Prostate gland (tissue), 2 donors: ENCODE measurements around the gene TSPAN31.

Experiments used
- CTCF ChIP-seq, 4 experiments: fragments of 200-600 bp in 2 of 4; fragments of 450-650 bp in 2 of 4; sonication (generic) in 2 of 4; IDR thresholded peaks; 1 replicate in 3 of 4; 2 replicates in 1 of 4; pipeline ENCODE4 v1.5.1; 2016 to 2019; ENCODE audit warnings: antibody characterized with exemption in 4 of 4, mild to moderate bottlenecking in 2 of 4, moderate library complexity in 2 of 4
- POLR2A ChIP-seq: fragments of 450-650 bp; IDR thresholded peaks from one replicate; pipeline ENCODE4 v1.6.1; 2016; ENCODE audit warnings: antibody characterized with exemption, mild to moderate bottlenecking
- POLR2AphosphoS5 ChIP-seq: sonication (generic); formaldehyde crosslinking; IDR thresholded peaks from one replicate; pipeline ENCODE4 v1.6.1; 2017; ENCODE audit warnings: antibody characterized with exemption

- no peak for TF ChIP-seq POLR2A
- no peak for TF ChIP-seq CTCF (IDR thresholded peaks at IDR 0.05)
- TF ChIP-seq POLR2AphosphoS5: no peak
These were observed 9.0 kb downstream of the TSPAN31 start for GRCh38 chr12:57753756-57754337.
